CD4-positive, alpha-beta T cell treated with Interleukin-6 for 4 hours (primary cell): ENCODE data around the gene PHF1.
"Not testable (repeated sequence)": the region's sequence is repeated elsewhere in the genome, so short reads cannot be mapped to it uniquely, and the experiment has no call there.

Source experiments
- DNase-seq: peaks from one replicate; pipeline ENCODE4 v3.0.0-alpha.2; 2020; ENCODE audit warnings: mixed read lengths

The PHF1 gene

DNA sequence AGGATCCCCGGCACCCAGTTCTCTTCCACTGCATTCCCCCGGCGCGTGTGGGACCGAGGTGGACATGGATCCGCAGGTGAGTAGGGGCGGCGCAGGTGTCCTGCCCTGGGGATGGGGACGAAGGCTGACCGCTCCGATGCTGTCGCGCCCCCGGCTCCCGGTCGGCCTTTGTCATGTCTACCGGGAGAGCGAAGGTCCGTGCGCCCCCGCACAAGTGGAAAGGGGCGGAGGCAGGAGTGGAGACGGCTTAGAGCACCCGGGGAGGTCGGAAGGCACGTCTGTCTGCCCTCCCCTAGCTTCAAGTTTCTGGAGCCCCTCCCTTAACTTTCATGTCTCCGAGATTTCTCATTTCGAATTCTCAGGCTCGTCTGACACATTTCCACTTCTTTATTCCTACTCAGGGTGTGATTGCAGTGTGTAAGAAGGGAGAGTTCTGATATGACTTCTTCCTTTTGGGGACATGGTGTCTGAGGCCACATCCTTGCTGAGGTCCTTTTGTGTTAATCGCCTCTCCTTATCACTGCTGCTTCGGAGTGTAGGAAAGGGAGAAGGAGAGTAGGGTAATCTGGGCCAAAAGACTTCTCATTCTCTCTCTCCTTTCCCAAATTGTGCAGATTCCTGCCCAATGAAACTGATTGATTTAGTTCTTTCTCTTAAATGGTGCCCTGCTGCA is 18.8 kb upstream of the PHF1 start:
- no peak for DNase-seq

DNA sequence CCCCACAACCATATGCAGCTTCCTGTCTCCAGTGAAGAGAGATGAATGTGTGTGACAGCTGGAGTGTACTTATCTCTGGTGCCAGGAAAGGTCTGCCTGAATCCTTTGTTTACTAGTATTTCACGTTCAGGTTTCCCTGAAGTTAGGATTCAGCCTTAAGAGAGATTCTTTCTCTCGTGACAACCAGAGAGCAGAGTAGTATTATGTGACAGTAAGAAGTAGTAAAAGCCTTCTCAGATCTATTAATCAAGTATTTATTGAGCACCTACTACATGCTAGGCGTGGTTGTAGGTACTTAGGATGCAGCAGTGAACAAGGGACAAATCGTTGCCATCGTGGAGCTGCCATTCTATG is 18.2 kb upstream of the PHF1 start:
- DNase-seq = no peak

DNA sequence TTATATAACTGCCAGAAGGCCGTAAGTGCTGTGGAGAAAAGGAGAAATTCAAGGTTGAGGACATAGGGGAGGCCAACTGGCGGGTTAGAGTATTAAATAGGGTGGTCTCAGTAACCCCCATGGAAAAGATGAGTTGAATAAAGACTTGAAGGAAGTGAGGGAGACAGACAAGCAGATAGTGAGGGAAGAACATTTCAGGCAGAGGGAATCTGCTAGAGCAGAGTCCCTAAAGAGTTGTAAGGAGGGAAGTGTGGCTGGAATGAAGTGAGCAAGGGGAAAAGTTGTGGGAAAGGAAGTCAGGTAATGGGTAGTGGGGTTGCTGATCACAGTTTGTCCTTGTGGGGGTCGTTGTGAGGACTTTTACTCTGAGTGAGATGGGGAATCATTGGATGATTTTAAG is 17.8 kb upstream of the PHF1 start:
- DNase-seq = no peak

DNA sequence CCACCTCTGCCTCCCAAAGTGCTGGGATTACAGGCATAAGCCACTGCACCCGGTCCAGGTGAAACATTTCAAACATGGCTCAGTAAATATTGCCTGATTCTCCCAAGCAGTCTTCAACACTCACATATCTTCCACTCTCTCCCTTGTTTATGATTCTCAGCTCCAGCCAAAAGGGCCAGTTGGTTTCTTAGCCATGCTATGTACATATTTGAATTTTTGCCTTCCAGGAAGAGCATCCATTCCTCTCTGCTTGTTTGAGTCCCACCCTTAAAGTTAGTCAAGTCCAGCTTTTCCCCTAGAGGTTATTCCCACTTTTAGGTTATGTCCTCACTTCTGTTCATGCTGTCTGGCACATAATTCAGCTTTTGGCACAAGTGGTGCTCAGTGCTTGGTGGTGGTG is 13.3 kb upstream of the PHF1 start:
- DNase-seq = no peak

GRCh38 chr6:33398601-33399000 is 12.2 kb upstream of the PHF1 start:
- not testable (repeated sequence) for DNase-seq

DNA sequence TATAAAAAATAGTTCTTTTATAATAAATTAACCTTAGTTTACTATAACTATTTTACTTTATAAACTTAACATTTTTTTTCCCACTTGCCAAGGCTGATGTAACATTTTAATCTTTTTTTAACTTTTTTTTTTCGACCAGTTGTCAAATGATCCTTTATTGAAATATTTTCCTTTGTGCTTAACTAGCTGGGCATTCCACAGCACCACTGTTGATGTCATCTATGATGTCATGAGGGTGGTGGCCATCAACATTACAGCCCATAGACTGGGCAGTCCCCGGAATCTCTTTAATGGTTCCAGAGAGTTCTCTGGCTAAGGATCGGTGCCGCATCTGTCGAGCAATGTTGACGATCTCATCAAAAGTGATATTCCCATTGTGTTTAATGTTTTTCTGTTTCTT is 10.9 kb upstream of the PHF1 start:
- not testable (repeated sequence) for DNase-seq

- no peak for DNase-seq
Measured at GRCh38 chr6:33404884-33405283, 5.9 kb upstream of the PHF1 start.

DNA sequence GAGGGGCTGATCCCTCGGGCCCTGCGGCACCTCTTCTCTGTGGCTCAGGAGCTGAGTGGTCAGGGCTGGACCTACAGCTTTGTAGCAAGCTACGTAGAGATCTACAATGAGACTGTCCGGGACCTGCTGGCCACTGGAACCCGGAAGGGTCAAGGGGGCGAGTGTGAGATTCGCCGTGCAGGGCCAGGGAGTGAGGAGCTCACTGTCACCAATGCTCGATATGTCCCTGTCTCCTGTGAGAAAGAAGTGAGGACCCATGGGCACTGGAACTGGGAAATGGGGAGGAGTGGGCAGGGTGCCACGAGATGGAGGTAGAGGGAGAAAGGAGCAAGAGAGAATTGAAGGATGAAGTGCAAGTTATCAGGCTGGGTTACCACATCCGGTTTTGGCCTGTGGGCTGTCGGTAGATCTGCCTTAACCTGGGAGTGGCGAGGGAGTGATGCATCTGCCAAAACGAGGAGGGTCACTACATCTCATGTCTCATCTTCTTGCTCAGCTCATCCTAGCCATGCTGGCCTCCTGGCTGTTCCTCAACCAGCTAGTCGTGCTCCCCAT is 5.4 kb upstream of the PHF1 start:
- DNase-seq = no peak

DNA sequence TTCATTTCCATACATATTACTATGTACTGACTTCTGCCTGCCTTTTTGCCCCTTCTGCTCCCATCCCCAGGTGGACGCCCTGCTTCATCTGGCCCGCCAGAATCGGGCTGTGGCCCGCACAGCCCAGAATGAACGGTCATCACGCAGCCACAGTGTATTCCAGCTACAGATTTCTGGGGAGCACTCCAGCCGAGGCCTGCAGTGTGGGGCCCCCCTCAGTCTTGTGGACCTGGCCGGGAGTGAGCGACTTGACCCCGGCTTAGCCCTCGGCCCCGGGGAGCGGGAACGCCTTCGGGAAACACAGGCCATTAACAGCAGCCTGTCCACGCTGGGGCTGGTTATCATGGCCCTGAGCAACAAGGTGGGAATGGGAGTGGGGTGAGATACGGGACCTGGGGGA is 4.7 kb upstream of the PHF1 start:
- DNase-seq = no peak

DNA sequence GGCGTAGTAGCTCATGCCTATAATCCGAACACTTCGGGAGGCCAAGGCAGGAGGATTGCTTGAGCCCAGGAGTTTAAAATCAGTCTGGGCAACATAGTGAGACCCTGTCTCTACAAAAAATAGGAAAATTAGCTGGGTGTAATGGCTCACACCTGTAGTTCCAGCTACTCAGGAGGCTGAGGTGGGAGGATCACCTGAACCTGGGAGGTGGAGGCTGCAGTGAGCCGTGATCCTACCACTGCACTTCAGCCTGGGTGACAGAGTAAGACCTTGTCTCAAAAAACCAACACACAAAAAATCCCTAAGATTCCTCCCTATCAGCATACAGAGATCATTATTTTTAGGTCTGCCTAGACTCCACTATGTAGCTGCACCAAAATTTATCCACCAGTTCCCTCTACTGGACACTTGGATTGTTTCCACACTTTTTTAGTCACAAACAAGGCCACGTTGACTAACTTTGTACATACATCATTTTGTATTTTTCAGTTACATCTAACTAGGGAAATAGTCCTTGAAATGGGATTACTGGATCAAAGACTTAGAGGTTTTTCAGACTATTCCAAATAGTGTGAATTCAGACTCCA is 3.6 kb upstream of the PHF1 start:
- DNase-seq = no peak

DNA sequence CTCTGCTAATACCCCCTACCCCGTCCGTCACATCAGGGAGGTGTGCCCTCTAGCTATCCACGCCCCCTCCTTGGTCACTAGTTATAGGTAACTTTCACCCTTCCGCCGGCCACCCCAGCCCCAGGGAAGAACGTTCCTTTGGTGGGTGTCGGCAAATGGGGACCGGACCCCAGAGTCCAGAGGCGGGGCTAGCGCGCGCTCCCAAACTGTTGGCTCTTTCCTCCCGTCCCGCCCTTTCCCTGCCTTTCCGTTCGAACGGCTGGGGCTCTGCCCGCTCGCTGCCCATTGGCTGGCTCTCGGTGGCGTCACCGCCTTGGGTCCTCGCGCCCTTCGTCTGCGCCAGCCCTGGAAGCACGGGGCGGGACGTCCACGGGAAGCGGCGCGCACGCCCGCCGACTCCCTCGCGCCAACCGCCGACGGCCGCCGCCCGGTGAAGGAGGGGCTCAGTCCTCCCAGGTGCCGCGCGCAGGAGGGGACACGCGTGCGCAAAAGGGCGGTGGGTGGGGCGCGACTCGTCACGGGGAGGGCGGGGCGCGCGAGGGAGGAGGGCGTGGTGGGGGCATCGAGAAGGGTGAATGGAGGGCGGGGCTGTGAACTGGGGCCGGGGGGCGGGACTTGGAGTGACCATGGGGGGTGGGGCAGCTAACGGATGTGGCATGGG is 634 bp upstream of the PHF1 start:
- DNase-seq = peak; percentile 96

- no peak for DNase-seq
Measured at GRCh38 chr6:33411632-33412005, 805 bp downstream of the PHF1 start.

GRCh38 chr6:33412140-33413009 is 1.6 kb downstream of the PHF1 start:
- no peak for DNase-seq

DNA sequence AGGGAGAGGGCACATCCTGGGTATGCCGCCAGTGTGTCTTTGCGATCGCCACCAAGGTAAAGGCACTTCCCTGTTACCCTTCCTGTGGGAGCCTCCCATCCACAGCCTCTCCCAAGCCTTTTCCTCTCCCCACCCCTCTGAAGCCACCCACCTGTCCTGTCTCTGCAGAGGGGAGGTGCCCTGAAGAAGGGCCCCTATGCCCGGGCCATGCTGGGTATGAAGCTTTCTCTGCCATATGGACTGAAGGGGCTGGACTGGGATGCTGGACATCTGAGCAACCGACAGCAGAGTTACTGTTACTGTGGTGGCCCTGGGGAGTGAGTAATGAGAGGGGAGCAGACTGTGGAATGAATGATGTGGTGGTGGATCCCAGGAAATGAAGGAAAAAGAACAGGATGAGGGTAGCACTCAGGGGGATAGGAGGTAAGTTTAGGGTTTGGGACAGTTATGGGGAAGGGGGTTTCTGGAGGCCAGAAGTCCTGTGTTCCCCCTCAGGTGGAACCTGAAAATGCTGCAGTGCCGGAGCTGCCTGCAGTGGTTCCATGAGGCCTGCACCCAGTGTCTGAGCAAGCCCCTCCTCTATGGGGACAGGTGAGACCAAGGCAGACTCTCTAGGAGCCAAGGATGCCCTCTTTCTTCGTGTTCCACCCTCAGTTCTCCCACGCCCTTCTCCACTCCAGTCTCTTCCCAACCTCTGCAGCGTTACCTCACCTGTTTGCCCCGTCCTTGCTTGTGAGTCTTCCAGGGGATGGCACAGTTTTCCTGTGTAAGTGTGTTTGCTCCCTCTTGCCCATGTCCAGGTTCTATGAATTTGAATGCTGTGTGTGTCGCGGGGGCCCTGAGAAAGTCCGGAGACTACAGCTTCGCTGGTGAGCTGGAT is 2.7 kb downstream of the PHF1 start:
- no peak for DNase-seq

DNA sequence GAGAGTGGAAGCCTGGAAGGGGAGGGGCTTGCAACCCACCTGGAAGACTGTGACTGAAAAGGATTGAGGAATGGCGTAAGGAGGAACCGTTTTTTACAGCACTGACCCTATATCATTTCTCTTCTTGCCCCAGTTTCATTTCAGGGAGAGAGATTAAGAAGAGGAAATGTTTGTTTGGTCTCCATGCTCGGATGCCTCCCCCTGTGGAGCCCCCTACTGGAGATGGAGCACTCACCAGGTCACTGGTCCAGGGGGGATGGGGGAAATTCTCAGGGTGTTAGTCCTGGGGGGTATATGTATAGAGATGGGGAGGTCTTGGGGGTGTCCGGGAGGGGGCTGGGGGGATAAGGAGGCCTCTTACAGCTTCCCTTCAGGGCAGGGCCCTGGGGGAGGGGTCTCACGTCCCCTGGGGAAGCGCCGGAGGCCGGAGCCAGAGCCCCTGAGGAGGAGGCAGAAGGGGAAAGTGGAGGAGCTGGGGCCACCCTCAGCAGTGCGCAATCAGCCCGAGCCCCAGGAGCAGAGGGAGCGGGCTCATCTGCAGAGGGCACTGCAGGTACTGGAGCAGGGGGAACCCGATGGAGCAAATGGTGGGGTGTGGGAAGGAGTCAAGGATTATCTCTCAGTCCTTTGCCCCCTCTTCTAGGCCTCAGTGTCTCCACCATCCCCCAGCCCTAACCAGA is 3.9 kb downstream of the PHF1 start:
- no peak for DNase-seq

DNA sequence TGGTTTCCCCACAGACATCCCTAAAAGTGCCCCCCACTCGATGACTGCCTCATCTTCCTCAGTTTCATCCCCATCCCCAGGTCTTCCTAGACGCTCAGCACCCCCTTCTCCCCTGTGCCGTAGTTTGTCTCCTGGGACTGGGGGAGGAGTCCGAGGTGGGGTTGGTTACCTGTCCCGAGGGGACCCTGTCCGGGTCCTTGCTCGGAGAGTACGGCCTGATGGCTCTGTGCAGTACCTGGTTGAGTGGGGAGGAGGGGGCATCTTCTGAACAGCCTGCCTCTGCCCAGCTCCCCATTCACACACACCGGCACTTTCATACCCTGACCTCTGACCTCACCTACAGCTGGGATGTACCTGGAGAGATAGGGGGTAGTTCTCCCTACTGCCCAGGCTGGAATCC is 5.0 kb downstream of the PHF1 start:
- DNase-seq = no peak

DNA sequence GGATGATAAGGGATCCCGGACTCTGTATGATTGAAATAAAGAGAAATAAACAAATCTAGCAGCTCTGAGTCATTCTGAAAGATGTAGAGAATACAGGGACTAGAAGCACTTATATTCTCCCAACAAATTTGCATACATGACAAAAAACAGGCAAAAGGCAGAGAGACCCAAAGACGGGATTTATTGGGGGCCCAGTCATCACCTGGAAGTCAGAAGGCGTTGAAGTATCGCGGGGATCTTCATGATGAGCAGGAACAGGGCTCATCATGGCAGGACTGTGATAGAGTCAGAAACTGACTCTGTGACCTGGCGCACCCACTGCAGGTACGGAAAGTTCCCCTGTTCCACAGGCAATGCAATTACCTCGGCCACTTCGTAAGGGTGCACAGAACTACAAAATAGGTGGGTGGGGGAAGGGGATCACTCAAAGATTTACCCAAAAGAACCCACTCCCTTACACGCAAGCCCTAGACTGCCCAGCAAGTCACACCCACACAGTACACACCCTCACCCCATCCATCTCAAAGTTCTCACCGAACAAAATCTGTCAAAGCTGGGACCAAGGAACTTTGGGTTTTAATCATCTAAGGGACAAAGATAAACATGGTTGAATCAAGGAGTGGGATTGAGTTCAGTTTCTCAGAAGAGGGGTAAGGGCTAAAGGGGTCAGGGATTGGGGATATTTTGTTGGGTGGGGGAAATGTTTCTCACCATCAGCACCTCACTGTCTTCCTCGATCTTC is 5.7 kb downstream of the PHF1 start:
- no peak for DNase-seq

- peak; percentile 32 for DNase-seq
Measured at GRCh38 chr6:33417128-33417902, 6.5 kb downstream of the PHF1 start.

GRCh38 chr6:33417903-33418689 is 7.3 kb downstream of the PHF1 start, which contains the start of gene CUTA:
Gene CUTA (minus strand): TSS chr6:33418107. CDS start chr6:33418000, 107 bp downstream.
- peak; percentile 99 for DNase-seq
